ENCODE data around the gene KIAA1143. TPM values are rescaled to one million over a fixed set of nuclear protein-coding genes. Genes with fewer than 3 reads are reported as not detected.

Gene KIAA1143
- total and polyA plus RNA-seq, 2 donors (not counting 3 experiments of a cell fraction or from before 2014, with no cell fraction given) = 6.1 to 25.2 TPM

DNA sequence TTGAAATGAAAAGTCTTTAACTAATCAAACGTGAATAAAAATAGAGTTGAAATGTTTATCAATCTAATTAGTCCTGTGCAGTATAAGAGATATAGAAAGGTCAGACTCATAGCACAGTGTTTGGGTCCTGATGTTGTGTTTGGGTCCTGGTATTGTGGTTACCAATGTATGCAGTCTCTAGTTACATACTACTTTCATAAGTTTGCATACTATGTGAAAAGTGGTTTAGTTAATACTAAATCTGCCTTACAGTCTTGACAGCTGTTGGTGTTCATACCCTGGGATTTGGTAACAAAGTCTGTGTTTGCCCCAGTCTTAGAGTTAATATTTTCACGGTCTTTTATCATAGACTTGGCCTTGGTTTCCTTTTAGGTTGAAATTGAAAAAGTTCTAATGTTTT lies 41.9 kb upstream of the KIAA1143 start:
- FAIRE-seq = no peak
- no peaks in the 10 kb centered on the region for H4K20me1 ChIP-seq (replicated peaks; ENCODE audit: control insufficient read depth, extremely low read depth, insufficient read depth, low read length)
- dilution Hi-C loops (cut with MboI; ENCODE audit: extremely low pct_ligation_motif_present, low sequenced_read_pairs) = no loop called here
- ChIA-PET CTCF (no interaction called here), POLR2A (no interaction called here)
- no peak overlapping the region for H3K4me2 ChIP-seq (ENCODE audit: insufficient read depth, low read length)
- H3K36me3 ChIP-seq (ENCODE audit: control insufficient read depth in 2 of 2, extremely low read depth in 1 of 2, insufficient read depth in 2 of 2, low read length in 2 of 2) = peaks cover 4 to 6% of the 10 kb centered on the region in 2 experiments
- intact Hi-C loops (cut with micrococcal nuclease) = no loop called here
- H3K9me1 ChIP-seq (replicated peaks; ENCODE audit: control insufficient read depth, extremely low read depth, insufficient read depth, low read length) = no peaks in the 10 kb centered on the region
- no peak for TF ChIP-seq JUN (IDR thresholded peaks at IDR 0.05; ENCODE audit: borderline replicate concordance, insufficient read depth, insufficient read length, low read depth)
- no peak for TF ChIP-seq EZH2 (IDR thresholded peaks at IDR 0.05; ENCODE audit: borderline replicate concordance, low read depth, low read length, severe bottlenecking)
- no peak for TF ChIP-seq POLR2AphosphoS5 (IDR thresholded peaks at IDR 0.05; ENCODE audit: insufficient read depth, low read depth, low read length)
- TF ChIP-seq, protein P1, sequence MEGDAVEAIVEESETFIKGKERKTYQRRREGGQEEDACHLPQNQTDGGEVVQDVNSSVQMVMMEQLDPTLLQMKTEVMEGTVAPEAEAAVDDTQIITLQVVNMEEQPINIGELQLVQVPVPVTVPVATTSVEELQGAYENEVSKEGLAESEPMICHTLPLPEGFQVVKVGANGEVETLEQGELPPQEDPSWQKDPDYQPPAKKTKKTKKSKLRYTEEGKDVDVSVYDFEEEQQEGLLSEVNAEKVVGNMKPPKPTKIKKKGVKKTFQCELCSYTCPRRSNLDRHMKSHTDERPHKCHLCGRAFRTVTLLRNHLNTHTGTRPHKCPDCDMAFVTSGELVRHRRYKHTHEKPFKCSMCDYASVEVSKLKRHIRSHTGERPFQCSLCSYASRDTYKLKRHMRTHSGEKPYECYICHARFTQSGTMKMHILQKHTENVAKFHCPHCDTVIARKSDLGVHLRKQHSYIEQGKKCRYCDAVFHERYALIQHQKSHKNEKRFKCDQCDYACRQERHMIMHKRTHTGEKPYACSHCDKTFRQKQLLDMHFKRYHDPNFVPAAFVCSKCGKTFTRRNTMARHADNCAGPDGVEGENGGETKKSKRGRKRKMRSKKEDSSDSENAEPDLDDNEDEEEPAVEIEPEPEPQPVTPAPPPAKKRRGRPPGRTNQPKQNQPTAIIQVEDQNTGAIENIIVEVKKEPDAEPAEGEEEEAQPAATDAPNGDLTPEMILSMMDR (IDR thresholded peaks at IDR 0.05; ENCODE audit: extremely low read depth in 1 of 2, insufficient read depth in 1 of 2, low read depth in 1 of 2, low read length in 2 of 2) = no peak
- TF ChIP-seq, protein P2, sequence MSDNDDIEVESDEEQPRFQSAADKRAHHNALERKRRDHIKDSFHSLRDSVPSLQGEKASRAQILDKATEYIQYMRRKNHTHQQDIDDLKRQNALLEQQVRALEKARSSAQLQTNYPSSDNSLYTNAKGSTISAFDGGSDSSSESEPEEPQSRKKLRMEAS (IDR thresholded peaks at IDR 0.05; ENCODE audit: insufficient read depth, insufficient read length) = no peak
- TF ChIP-seq FOS (IDR thresholded peaks at IDR 0.05; ENCODE audit: borderline replicate concordance, insufficient read depth, low read length) = no peak
- H3K4me3 ChIP-seq (replicated peaks in 1 of 3; ENCODE audit: insufficient read depth in 1 of 3, low read depth in 1 of 3, low read length in 3 of 3) = no peak overlapping the region
- H3K27ac ChIP-seq (ENCODE audit: insufficient read depth, low read depth, low read length) = no peak overlapping the region
- no peak overlapping the region for H2AFZ ChIP-seq (ENCODE audit: low read depth, low read length)
- no peaks in the 10 kb centered on the region for H3K27me3 ChIP-seq (ENCODE audit: control insufficient read depth in 2 of 2, insufficient read depth in 2 of 2, low read length in 2 of 2)
- H3K9me3 ChIP-seq (replicated peaks; ENCODE audit: control insufficient read depth, insufficient read depth, low read length) = no peaks in the 10 kb centered on the region
- BruUV-seq (replicated peaks) = no TSS peak
- H3K9ac ChIP-seq (replicated peaks; ENCODE audit: extremely low read depth, insufficient read depth, low read length) = no peak overlapping the region
- no peaks in the 10 kb centered on the region for H3K4me1 ChIP-seq (ENCODE audit: control insufficient read depth, extremely low read depth, insufficient read depth, low read length)
- no peak for DNase-seq (ENCODE audit: low read depth, low spot score)
- H3K79me2 ChIP-seq (ENCODE audit: control insufficient read depth, insufficient read depth, low read length) = no peaks in the 10 kb centered on the region
